Left colon (tissue), 2 donors: ENCODE results near the gene MRGPRG. TPM values are rescaled to one million over a fixed set of nuclear protein-coding genes. Genes with fewer than 3 reads are reported as not detected.

Experiments
- ATAC-seq: fragments of 200-7000 bp; cut with Tn5 transposase; one replicate; pipeline ENCODE4 v1.9.1; 2020; ENCODE audit warnings: mild to moderate bottlenecking, moderate library complexity
- DNase-seq, 2 donors: peaks; one replicate each; pipeline ENCODE4 v3.0.0-alpha.2; 2020
- intact Hi-C, 2 donors: fragments of 100-400 bp; cut with DNase I in 1 of 2; cut with micrococcal nuclease in 1 of 2; formaldehyde crosslinking; loops; one replicate each; pipeline versions ENCODE4 v1.11.2 to v1.14.0; 2022; cut with DNase I, micrococcal nuclease
- total RNA-seq, 2 donors: library from RNA; stranded (reverse); fragmentation: NEBNext Ultra II Directional; extraction: Animal tissue kit (Norgen Biotek cat#: 25700); gene quantifications; one replicate each; pipeline ENCODE4 v1.2.1, GENCODE V29; 2021
- donor health status: DM: no; HTN: no; CAD: no.
- donor health status: DM: yes; HTN: yes; CAD: no.

The MRGPRG gene
- total RNA-seq, 2 donors from 2014 or later = not detected

- ATAC-seq (no peak), DNase-seq (no peak)
- intact Hi-C loops = no loop called here
These were observed 9.2 kb upstream of the MRGPRG start for GRCh38 chr11:3227568-3228444.

GRCh38 chr11:3226846-3227567 is 8.4 kb upstream of the MRGPRG start:
- DNase-seq (no peak), ATAC-seq (no peak)
- intact Hi-C loops = no loop called here

- no peak for DNase-seq
- ATAC-seq = no peak
- intact Hi-C loops = no loop called here
These were observed 7.5 kb upstream of the MRGPRG start for GRCh38 chr11:3225826-3226750.

- DNase-seq (no peak), ATAC-seq (no peak)
- intact Hi-C loops = no loop called here
These were observed 6.6 kb upstream of the MRGPRG start for GRCh38 chr11:3225159-3225758.

- intact Hi-C loops = no loop called here
- DNase-seq (no peak), ATAC-seq (no peak)
These were observed 5.9 kb upstream of the MRGPRG start for GRCh38 chr11:3224401-3225057.

- DNase-seq (no peak), ATAC-seq (no peak)
- intact Hi-C loops = no loop called here
These were observed 5.3 kb upstream of the MRGPRG start for GRCh38 chr11:3223932-3224381.

GRCh38 chr11:3222941-3223915 is 4.6 kb upstream of the MRGPRG start:
- intact Hi-C loops = no loop called here
- DNase-seq (no peak), ATAC-seq (no peak)

GRCh38 chr11:3222003-3222855 is 3.6 kb upstream of the MRGPRG start:
- intact Hi-C loops = no loop called here
- DNase-seq (no peak), ATAC-seq (no peak)

- intact Hi-C loops = no loop called here
- DNase-seq (no peak), ATAC-seq (no peak)
These were observed 2.9 kb upstream of the MRGPRG start for GRCh38 chr11:3221408-3222002.

- ATAC-seq = no peak
- DNase-seq = no peak
- intact Hi-C loops = no loop called here
These were observed 2.2 kb upstream of the MRGPRG start for GRCh38 chr11:3220521-3221407.

- intact Hi-C loops = no loop called here
- no peak for DNase-seq
- ATAC-seq = no peak
These were observed 1.5 kb upstream of the MRGPRG start for GRCh38 chr11:3220101-3220500.

- DNase-seq = peak in 1 of 2 donors; percentile 14
- ATAC-seq = no peak
- intact Hi-C loops = loop anchor here in 1 of 2 donors (5.0 to 10.0 kb wide), 2 partner anchors 107 to 185 kb away; no protein-coding TSS in a partner anchor
These were observed 774 bp upstream of the MRGPRG start for GRCh38 chr11:3219281-3219892.

- intact Hi-C loops = loop anchor here in 1 of 2 donors (5.0 to 10.0 kb wide), 2 partner anchors 106 to 183 kb away; no protein-coding TSS in a partner anchor
- ATAC-seq = no peak
- DNase-seq = peak in 1 of 2 donors; percentile 15
These were observed 663 bp downstream of the MRGPRG start for GRCh38 chr11:3217818-3218482.
